ENCODE data around the gene NUTF2. TPM values are rescaled to one million over a fixed set of nuclear protein-coding genes. Genes with fewer than 3 reads are reported as not detected.
"Not testable (repeated sequence)": the region's sequence is repeated elsewhere in the genome, so short reads cannot be mapped to it uniquely, and the experiment has no call there.

The NUTF2 gene
- total RNA-seq, 1 donor from 2014 or later: 219 TPM

GRCh38 chr16:67910158-67910557 lies 63.4 kb downstream of the NUTF2 start:
- TF ChIP-seq CTCF (conservative IDR thresholded peaks at IDR 0.05; ENCODE audit: low read depth, low read length): no peak
- no peak overlapping the region for H3K4me3 ChIP-seq (ENCODE audit: low read depth, low read length)
- no peak for DNase-seq (ENCODE audit: low read depth)

GRCh38 chr16:67914758-67915495 lies 68.2 kb downstream of the NUTF2 start:
- no peak for TF ChIP-seq CTCF (conservative IDR thresholded peaks at IDR 0.05; ENCODE audit: low read depth, low read length)
- no peak overlapping the region for H3K4me3 ChIP-seq (ENCODE audit: low read depth, low read length)
- DNase-seq (ENCODE audit: low read depth): no peak

GRCh38 chr16:67915496-67915769 lies 68.7 kb downstream of the NUTF2 start:
- not testable (repeated sequence) for H3K4me3 ChIP-seq (ENCODE audit: low read depth, low read length); DNase-seq (ENCODE audit: low read depth)

- H3K4me3 ChIP-seq (ENCODE audit: low read depth, low read length): no peak overlapping the region
- TF ChIP-seq CTCF (conservative IDR thresholded peaks at IDR 0.05; ENCODE audit: low read depth, low read length): no peak
- DNase-seq (ENCODE audit: low read depth): no peak
Measured at GRCh38 chr16:67915831-67916723, 69.3 kb downstream of the NUTF2 start.

- no peak overlapping the region for H3K4me3 ChIP-seq (ENCODE audit: low read depth, low read length)
- no peak for TF ChIP-seq CTCF (conservative IDR thresholded peaks at IDR 0.05; ENCODE audit: low read depth, low read length)
- DNase-seq (ENCODE audit: low read depth): no peak
Measured at GRCh38 chr16:67917140-67917851, 70.6 kb downstream of the NUTF2 start.

GRCh38 chr16:67917852-67918236 lies 71.1 kb downstream of the NUTF2 start:
- H3K4me3 ChIP-seq (ENCODE audit: low read depth, low read length): no peak overlapping the region
- no peak for TF ChIP-seq CTCF (conservative IDR thresholded peaks at IDR 0.05; ENCODE audit: low read depth, low read length)
- no peak for DNase-seq (ENCODE audit: low read depth)

- TF ChIP-seq CTCF (conservative IDR thresholded peaks at IDR 0.05; ENCODE audit: low read depth, low read length): no peak
- no peak overlapping the region for H3K4me3 ChIP-seq (ENCODE audit: low read depth, low read length)
- DNase-seq (ENCODE audit: low read depth): no peak
Measured at GRCh38 chr16:67919622-67920221, 73.0 kb downstream of the NUTF2 start.
